NCI-H2107 treated with DMSO at 0.1 percent for 48 hours (cell line): ENCODE results near the gene KLK13.
A peak's percentile ranks its signal among the peaks of the same experiment; 100 is the strongest.

Experiments
- DNase-seq: peaks from one replicate; lab custom pipeline; 2025; ENCODE audit not compliant: unreplicated experiment; lab: John Stamatoyannopoulos, UW

The KLK13 gene, protein sequence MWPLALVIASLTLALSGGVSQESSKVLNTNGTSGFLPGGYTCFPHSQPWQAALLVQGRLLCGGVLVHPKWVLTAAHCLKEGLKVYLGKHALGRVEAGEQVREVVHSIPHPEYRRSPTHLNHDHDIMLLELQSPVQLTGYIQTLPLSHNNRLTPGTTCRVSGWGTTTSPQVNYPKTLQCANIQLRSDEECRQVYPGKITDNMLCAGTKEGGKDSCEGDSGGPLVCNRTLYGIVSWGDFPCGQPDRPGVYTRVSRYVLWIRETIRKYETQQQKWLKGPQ

DNA sequence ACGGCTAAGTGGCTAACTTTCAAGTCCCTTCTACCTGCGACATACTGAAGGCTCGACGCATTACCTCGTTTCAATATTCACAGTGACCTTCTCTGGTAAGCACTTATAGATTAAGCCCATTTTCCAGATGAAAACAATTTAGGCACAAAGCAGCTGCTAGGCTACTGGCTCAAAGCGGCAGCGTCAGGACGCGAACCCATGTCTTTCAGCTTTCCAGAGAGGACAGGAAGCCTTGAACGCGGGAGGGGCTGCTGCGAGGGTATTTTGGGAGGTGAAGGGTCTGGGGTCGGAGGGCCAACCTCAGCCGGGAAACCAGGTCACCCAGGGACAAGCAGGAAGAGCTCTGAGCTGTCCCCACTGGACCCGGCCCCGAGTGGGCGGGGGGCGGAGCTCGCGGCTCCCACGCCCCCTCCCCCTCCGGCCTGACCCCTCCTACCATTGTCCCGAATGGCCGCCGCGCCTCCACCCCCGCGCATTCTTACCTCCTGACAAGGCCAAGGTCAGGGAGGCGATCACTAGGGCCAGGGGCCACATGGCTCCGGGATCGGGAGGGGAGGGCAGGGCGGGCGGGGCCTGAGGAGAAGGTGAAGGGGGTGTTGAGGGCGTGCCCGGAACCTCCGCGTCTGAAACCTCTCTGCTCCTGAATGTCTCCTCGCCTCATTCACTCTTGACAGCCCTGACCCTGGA lies at the start of gene KLK13:
Gene KLK13 (minus strand): TSS at position 559 of the 687 bp plus-strand sequence. CDS start 25 bp downstream, at position 534.
- no peak for DNase-seq

DNA sequence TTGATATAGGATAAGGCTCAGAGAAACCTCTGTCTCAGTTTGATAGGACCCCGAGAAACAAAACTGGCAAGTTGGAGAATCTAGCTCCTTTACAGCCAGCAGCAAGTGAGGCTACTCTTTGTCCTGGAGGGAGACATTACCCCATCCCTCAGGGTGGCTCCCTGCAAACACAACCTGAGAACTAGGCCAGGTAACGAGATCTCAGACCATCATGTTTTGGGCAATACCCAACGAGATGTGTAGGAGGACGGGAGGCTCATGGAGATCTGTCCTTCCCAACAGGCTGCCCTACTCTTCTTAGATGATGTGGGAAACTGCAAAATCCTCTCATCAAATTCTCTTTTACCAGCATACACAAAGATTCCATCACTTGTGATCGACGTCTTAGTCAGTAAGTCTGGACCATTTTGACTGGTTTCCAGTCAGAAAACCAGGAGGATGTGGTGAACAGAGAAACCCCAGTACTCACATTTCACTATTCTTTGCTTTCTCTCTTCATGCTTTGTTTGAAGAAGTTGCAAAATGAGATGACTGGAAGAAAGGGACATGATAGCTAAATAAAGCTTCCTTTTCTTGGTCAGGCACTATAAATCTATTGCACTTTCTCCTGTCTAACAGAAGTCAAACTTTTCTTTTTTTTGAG lies 49.3 kb upstream of the KLK13 start:
- no peak for DNase-seq

GRCh38 chr19:51111606-51112005 lies 46.7 kb upstream of the KLK13 start:
- no peak for DNase-seq

DNA sequence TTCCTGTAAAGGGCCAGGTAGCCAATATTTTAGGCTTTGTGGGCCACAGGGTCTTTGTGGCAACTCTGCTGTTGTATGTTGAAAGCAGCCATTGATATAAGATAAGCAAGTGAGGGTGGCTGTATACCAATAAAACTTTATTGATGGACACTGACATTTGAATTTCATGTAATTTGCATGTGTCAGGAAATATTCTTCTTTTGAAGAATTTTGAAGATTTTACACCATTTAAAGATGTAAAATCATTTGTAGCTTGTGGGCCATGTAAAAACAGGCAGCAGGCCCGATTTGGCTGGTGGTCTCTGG lies 45.7 kb upstream of the KLK13 start:
- no peak for DNase-seq

DNA sequence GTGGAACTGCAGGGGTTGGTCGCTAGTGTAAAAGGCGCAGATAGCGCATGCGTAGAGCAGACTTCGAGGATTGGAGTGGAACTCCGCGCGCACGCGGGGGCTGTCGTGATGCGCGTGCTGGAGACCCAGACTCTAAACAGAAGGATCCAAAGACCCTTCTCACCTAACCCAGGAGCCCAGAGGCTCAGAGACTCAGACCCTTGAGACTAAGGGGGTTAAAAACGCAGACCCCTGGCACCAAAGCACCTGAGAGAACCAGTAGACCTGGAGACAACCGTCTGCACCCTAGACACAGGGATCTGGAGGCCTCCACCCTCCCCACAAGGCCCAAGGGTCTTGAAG lies 43.9 kb upstream of the KLK13 start:
- no peak for DNase-seq

DNA sequence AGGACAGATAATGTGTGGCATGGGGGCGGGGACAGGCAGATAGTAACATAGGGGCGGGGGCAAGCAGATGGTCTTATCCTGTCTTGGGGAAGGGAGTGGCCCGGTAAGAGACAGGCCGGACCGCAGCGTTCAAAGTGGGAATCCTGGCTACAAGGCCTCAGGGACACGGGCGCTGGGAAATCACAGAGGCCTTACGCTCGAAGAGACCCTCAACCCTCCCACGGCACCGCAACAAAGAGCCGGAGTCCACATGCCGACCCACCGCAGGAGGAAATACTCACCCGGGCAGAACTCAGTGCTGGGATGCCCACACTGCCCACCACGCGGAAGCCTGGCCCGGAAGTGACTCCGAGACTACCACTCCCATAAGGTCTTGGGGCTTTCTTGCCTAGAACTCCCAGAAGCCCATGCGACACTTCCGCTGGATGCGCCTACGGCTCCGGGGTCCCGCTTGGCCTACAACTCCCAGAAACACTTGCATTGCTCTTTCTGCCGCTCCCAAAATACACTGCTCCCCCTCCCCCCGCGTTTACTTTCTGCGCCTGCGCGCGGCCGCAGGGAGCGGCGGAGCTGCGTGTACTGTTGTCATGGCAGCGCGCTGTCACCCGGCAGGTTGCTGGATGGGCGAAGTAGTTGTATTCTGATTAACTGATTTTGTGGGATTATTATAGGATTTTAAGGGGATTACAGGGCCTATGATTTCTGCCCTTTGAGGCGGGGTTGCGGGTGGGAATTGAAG lies 43.3 kb upstream of the KLK13 start, which contains the start of gene CTU1:
Gene CTU1 (minus strand): TSS at position 344 of the 739 bp plus-strand sequence. CDS start 3,840 bp downstream, outside the sequence.
- DNase-seq: peak; percentile 97

- DNase-seq: no peak
Measured at GRCh38 chr19:51107406-51108065, 42.6 kb upstream of the KLK13 start.

GRCh38 chr19:51103926-51104341 lies 39.0 kb upstream of the KLK13 start:
- DNase-seq: no peak

DNA sequence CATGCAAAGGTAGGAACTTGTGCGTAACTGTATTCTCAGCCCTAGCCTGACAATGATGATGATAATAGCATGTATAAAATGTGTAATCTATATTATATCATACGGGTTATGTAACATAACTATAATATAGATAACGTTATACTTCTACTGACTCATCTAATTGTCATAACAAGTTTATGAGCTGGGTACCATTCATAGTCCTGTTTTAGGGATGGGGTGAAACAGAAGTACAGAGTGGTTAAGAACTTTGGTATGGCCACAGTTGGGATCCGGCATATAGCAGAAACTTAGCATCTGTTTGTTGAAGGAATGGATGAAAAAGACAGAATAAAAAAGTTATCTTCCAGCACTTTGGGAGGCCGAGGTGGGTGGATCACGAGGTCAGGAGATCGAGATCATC lies 38.1 kb upstream of the KLK13 start:
- DNase-seq: no peak

GRCh38 chr19:51101171-51101865 lies 36.4 kb upstream of the KLK13 start:
- no peak for DNase-seq

DNA sequence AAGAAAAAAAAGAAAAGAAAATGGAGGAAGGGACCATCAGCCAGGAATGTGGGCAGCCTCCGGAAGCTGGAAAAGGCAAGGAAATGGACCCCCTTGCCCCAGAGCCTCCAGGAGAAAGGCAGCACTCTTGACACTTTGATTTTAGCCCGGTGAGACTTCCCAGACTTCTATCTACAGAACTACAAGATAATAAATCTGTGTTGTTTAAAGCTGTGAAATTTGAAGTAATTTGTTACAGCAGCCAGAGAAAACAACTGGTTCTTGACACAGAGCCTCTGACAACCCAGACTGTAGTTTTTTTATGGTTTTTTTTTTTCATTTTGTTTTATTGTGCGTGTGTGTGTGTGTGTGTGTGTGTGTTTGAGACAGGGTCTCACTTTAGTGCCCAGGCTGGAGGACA lies 35.7 kb upstream of the KLK13 start:
- DNase-seq: no peak

DNA sequence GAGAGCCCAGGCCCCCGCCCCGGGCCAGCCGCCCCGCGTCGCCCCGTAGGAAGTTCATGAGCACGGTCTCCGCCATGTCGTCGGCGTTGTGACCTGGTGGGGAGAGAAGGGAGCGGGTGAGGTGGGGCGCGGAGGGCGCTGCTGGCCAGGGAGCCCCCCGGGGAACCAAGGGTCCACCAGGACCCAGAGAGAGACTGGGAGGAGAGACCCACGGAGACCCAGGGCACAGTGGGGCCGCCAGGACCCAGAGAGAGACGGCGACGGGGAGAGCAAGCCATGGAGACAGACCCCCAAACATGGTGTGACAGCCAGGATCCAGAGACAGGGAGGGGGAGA lies 34.1 kb upstream of the KLK13 start:
- no peak for DNase-seq

- DNase-seq: no peak
Measured at GRCh38 chr19:51098365-51099046, 33.6 kb upstream of the KLK13 start.

- DNase-seq: no peak
Measured at GRCh38 chr19:51097796-51098195, 32.9 kb upstream of the KLK13 start.

GRCh38 chr19:51097166-51097738 lies 32.4 kb upstream of the KLK13 start:
- peak; percentile 39 for DNase-seq

DNA sequence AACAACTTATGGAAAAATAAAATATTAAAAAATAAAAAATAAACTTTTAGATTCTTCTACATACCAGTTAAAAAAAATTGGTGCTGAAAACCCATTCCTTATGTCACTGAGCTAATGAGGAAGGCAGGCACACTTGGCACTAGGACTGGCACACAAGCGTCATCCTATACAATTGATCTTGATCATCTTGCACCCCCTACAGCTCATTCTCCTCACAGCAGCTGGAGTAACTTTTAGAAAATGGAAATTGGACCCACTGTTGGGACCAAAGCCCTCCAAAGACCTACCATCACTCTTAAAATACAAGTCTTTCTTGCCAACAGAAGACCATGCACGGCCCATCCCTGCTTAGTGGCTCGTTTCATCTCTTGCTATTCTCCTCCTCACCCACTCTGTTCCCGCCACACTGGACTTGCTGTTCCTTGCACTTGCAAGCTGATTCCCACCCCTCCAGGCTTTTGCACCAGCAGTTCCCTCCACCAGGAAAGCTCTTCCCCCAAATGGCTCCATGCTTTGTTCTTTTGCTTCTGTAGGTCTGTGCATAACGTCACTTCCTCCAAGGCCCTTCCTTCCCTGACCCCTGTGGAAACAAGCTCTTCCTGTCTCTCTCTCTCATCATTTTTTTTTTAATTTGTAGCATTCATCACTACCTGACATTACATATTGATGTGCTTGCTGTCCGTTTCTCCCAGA lies 31.7 kb upstream of the KLK13 start:
- peak; percentile 29 for DNase-seq

- no peak for DNase-seq
Measured at GRCh38 chr19:51094696-51095279, 29.9 kb upstream of the KLK13 start.

DNA sequence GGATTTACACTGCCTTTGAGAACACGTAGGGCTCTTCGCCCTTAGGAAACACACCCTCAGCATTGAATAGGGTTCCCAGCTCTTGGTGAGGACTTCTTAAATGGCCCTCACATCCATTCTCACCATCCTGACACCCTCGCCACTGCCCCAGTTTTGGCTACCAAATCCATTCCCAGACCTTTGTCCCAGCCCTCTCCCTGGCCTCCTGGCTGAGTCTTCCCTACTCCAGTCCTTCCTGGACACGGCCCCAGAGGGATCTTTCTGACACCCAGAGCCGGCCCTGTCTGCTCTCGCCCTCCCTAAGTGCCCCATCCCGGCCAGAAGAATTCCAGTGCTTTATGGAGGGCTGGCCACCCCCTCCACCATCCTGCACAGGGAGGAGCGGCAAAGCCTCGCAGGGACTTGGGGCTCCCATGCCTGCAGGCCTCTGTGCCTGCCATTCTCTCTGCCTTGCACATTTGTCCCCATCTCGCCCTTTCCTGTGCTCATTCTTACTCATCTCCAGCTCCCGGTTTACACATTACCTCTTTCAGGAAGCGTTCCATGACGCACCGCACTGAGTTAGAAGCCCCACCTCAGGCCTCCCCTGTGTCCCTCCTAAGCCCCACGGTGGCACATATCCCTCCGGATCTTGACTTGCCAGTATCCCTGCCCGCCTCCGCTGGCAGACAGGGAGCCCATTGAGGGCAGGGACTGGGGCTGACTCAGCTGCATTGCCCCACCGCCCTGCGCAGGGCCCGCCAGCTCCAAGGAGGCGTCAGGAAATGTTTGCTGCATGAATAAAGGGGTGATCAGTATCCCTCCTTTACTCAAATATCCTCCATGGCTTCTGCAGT lies 28.8 kb upstream of the KLK13 start:
- DNase-seq: no peak
